Limb (tissue), 2 donors: ENCODE results near the gene SACM1L.
"Not testable (repeated sequence)": the region's sequence is repeated elsewhere in the genome, so short reads cannot be mapped to it uniquely, and the experiment has no call there.

Experiments
- DNase-seq, 2 donors: peaks; one replicate each; pipeline ENCODE4 v3.0.0-alpha.2; 2016; ENCODE audit errors: extremely low spot score in 2 of 2

The SACM1L gene

GRCh38 chr3:45691842-45692241 is 2.6 kb downstream of the SACM1L start:
- no peak for DNase-seq

- DNase-seq: no peak
Observed at GRCh38 chr3:45692866-45693265, 3.7 kb downstream of the SACM1L start.

GRCh38 chr3:45693941-45694521 is 4.8 kb downstream of the SACM1L start:
- no peak for DNase-seq

GRCh38 chr3:45695166-45695565 is 6.0 kb downstream of the SACM1L start:
- DNase-seq: not testable (repeated sequence)

GRCh38 chr3:45700570-45701073 is 11.4 kb downstream of the SACM1L start:
- no peak for DNase-seq

GRCh38 chr3:45701172-45701867 is 12.1 kb downstream of the SACM1L start:
- no peak for DNase-seq

GRCh38 chr3:45704301-45704943 is 15.2 kb downstream of the SACM1L start:
- DNase-seq: no peak

- DNase-seq: no peak
Observed at GRCh38 chr3:45705839-45706808, 16.9 kb downstream of the SACM1L start.

GRCh38 chr3:45711931-45712330 is 22.7 kb downstream of the SACM1L start:
- DNase-seq: no peak

GRCh38 chr3:45712434-45713110 is 23.4 kb downstream of the SACM1L start:
- DNase-seq: no peak

- no peak for DNase-seq
Observed at GRCh38 chr3:45715945-45716344, 26.7 kb downstream of the SACM1L start.

- no peak for DNase-seq
Observed at GRCh38 chr3:45716790-45717336, 27.7 kb downstream of the SACM1L start.

- DNase-seq: no peak
Observed at GRCh38 chr3:45719655-45720487, 30.7 kb downstream of the SACM1L start.

- no peak for DNase-seq
Observed at GRCh38 chr3:45724911-45725310, 35.7 kb downstream of the SACM1L start.

- no peak for DNase-seq
Observed at GRCh38 chr3:45729614-45730013, 40.4 kb downstream of the SACM1L start.

GRCh38 chr3:45730409-45731154 is 41.4 kb downstream of the SACM1L start:
- no peak for DNase-seq

GRCh38 chr3:45736707-45737106 is 47.5 kb downstream of the SACM1L start:
- DNase-seq: no peak

- no peak for DNase-seq
Observed at GRCh38 chr3:45737234-45737633, 48.0 kb downstream of the SACM1L start.

GRCh38 chr3:45739991-45740390 is 50.8 kb downstream of the SACM1L start:
- DNase-seq: no peak
